Measurements from ENCODE around the gene DUSP22.

DUSP22 gene

DNA sequence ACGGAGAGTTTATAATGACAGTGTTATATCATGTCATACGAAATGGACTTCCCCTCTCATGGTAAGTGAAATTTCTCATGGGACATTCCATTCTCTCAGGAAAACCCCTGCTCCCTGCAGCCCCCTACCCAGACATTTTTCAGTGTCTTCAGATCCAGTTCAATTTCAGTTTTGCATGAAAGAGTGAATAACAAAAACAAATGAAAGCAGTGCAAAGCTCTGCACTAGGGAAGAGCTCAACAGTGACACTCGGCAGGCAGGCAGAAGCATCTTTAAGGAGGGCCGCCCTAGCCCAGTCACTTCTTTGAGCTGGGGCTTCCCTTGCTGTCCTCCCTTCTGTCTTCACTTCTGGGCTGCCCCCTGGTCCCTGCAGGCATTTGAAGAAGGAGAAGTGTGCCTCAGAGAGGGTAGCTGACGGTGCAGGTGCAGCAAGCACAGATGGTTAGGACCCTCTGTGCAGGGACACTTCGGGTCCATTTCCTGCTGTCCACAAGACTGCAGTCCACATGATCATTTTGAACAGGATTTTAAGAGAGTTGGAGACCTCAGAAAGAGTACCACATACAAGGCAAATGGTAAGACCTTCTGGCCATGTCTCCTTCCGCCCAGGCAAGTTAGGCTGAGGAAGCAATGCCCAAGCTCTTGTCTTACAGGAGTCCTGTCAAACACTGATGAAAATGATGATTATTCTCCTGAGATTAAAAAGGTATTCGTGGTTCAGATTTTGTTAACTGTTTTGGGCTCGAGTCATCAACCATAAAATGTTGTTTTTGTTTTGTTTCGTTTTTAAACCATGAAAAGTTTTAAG, 5.4 kb upstream of the DUSP22 start:
- TF ChIP-seq, protein P1, sequence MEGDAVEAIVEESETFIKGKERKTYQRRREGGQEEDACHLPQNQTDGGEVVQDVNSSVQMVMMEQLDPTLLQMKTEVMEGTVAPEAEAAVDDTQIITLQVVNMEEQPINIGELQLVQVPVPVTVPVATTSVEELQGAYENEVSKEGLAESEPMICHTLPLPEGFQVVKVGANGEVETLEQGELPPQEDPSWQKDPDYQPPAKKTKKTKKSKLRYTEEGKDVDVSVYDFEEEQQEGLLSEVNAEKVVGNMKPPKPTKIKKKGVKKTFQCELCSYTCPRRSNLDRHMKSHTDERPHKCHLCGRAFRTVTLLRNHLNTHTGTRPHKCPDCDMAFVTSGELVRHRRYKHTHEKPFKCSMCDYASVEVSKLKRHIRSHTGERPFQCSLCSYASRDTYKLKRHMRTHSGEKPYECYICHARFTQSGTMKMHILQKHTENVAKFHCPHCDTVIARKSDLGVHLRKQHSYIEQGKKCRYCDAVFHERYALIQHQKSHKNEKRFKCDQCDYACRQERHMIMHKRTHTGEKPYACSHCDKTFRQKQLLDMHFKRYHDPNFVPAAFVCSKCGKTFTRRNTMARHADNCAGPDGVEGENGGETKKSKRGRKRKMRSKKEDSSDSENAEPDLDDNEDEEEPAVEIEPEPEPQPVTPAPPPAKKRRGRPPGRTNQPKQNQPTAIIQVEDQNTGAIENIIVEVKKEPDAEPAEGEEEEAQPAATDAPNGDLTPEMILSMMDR (conservative IDR thresholded peaks at IDR 0.05) = no peak
- no peak for TF ChIP-seq ZFX (IDR thresholded peaks at IDR 0.05)
- H3K27ac ChIP-seq = no peak overlapping the region

DNA sequence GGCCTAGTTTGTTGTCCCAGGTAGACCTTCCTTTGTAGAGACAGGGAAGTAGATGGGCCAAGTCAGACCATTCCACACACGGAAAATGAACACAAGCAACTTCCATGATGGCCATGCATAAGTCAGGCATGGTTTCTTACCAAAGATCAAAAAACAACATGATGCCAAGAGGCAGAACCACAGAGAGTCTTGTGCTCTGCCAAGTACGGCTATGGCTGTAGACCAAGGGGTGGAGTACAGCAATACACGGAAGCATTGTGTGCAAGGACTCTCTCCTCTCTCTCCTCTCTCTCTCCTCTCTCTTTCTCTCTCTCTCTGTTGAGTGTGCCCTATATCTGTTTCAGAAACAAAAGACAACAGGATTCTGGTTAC, 4.8 kb upstream of the DUSP22 start:
- TF ChIP-seq, protein P1 (conservative IDR thresholded peaks at IDR 0.05) = no peak
- no peak for TF ChIP-seq ZFX (IDR thresholded peaks at IDR 0.05)
- H3K27ac ChIP-seq = no peak overlapping the region

DNA sequence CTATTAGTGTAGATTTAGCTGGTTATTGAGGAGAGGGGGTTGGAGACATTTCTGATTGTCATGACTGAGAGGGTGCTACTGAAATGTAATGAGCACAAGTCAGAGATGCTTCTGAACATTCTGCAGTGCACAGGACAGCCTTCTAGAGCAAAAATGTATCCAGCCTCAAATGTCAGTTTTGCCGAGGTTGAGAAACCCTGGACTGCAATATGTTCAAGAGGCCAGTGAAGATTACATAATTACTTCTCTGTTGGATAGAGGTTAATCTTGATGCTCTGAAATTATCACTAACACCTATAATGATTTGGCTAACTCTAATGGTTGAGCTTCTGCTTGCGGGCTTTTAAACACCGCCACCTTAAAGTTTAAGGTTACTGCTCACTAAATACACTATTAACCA, 3.4 kb upstream of the DUSP22 start:
- TF ChIP-seq, protein P1 (conservative IDR thresholded peaks at IDR 0.05) = no peak
- TF ChIP-seq ZFX (IDR thresholded peaks at IDR 0.05) = no peak
- H3K27ac ChIP-seq = no peak overlapping the region

DNA sequence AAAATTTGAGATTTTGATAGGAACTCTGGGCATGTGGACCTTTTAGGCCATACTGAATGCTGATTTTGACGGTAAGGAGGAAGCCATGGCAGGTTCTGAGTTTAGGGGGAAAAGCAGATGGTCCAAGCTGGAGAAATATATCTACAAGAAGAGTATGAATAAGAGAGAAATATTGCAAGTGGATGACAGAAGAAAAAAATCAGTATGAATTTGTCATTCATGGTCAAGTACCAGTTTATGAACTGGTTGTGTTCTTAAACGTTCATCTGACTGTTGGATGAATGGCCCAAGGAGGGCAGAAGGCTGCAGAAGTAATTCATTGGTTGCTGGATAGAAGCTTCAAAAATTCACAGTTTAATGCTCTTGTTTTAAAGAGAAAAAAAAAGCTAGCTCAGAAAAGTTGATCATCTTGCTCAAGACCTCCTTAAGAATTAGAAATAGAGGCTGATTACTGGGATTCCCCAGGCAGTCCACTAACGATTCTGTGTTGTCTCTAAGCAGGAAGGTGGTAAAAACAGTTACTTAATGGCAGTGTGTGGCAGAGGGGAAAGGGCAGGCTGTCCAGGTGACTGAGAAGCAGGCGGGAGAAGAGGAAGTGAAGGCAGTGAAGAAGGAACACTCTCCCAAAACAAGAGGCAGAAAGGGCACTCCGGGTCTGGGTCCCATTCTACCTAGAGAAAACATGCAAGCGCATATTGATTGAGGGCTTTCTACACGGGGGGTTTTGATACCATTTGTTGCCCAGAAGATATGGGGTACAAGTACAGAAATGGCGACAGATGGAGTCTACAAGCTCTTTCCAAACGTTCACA, 2.0 kb upstream of the DUSP22 start:
- no peak for TF ChIP-seq ZFX (IDR thresholded peaks at IDR 0.05)
- H3K27ac ChIP-seq = no peak overlapping the region

DNA sequence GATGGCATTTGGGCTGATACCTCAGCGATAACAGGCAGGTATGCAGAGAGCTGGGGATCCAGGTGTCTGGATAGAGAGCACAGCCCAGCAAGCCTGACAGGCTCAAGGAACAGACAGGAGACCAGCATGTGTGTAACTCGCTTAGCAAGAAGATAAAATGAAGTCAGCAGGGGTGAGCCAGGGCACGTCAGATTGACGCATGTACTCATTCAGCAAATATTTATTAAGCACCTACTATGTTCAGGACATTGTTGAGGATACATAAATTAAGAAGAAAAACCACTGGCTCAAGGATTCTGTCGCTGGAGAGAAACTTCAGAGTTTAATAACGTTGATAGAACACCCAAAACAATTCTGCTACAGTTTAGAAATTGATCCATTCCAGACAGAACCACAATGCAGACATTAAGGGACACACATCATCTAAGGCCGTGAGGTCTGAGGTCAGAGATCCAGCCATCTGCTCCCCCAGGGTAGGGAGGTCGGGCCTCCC, 1.0 kb upstream of the DUSP22 start:
- TF ChIP-seq, protein P1 (conservative IDR thresholded peaks at IDR 0.05) = no peak
- TF ChIP-seq ZFX (IDR thresholded peaks at IDR 0.05) = no peak
- peak overlapping the region; percentile 79 for H3K27ac ChIP-seq

DNA sequence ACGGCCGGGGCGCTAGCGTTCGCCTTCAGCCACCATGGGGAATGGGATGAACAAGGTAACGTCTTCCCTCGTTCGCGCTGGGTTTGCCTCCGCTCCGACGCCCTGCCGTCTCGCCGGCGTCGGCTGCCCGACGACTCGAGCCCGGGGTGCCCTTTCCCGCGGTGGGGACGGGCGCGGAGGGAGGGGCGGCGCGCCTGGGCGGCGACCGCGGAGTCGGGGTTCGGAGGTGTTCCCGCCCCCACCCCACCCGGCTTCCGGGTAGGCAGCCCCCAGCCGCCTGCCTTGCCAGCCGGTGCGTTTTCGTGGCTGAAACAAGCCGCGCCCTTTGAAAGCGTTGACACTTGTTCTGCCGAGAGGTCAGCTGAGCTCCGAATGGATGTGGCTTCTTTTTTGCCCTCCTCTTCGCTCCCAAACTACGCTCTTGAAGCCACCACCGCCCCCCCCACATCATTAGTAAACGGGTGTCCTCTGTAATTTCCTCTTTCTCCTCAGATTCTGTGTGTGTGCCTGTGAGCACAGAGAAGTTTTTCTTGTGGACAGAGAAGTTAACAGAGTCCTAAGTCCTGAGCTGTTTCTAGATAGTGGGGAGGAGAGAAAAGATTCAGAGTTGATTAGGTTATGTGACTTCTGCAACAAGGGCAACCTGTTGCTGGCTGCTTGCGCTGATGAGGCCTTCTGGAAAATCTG, 362 bp downstream of the DUSP22 start:
- TF ChIP-seq, protein P1 (conservative IDR thresholded peaks at IDR 0.05) = no peak; the same call in 1 of the 2 replicates
- no peak for TF ChIP-seq ZFX (IDR thresholded peaks at IDR 0.05)
- peak overlapping the region; percentile 79 for H3K27ac ChIP-seq

DNA sequence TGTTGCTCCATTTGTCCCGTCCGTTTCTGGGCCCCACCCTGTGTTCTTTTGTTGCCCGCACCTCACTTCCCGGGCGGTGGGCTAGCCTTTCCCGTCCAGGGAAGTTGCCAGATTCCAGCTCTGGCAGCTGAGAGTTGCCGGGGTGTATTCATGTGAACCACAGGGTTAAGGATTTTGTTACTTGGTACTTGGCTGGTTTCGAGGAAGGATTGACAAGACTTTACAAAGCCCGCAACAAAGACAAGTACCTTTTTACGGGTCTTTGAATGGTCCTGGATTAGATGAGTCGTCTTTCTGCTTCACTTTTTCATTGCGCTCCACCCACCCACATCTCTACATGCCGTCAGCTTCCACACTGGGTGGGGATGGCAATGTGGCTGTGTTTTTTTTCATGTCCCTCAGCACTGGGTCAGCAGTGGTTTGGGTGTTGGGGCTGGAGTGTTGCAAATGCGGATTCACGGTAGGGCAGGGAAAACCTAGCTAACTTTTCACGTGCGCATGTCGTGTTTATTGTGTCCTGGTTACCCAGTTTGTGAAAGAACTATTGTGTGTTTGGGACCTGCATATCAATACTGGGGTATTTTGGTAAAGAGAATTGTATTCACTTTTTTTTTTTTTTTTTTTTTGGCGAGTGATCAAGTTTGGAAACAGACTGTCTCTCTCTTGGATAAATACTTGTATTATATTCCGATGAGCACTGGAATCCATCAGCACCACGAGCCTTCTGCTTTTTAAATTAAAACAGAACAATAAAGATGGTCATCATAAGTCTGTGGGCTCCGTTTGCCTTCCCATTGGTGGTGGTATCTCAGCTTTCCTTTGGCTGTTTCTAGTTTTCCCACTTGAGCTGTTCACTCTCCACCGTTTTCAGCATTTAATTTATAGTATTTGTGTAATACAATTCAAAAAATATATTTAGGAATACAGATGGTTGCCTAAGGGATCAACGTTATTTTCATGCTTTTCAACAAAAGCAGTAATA, 1.2 kb downstream of the DUSP22 start:
- peak overlapping the region; percentile 79 for H3K27ac ChIP-seq
- TF ChIP-seq, protein P1 (conservative IDR thresholded peaks at IDR 0.05) = no peak
